Renal cortical epithelial cell (primary cell): Measurements from ENCODE around the gene ARID5B. TPM values are rescaled to one million over a fixed set of nuclear protein-coding genes. Genes with fewer than 3 reads are reported as not detected.
"Not testable (repeated sequence)": the region's sequence is repeated elsewhere in the genome, so short reads cannot be mapped to it uniquely, and the experiment has no call there.

Experiments used
- DNase-seq: peaks from one replicate; pipeline ENCODE4 v3.0.0-alpha.2; 2011; ENCODE audit warnings: low read depth
- total RNA-seq: library from RNA; depleted of rRNA; stranded (reverse); fragments of >200 nt; gene quantifications from 2 replicates; pipeline ENCODE4 v1.2.3, GENCODE V29; 2014

Gene ARID5B, protein sequence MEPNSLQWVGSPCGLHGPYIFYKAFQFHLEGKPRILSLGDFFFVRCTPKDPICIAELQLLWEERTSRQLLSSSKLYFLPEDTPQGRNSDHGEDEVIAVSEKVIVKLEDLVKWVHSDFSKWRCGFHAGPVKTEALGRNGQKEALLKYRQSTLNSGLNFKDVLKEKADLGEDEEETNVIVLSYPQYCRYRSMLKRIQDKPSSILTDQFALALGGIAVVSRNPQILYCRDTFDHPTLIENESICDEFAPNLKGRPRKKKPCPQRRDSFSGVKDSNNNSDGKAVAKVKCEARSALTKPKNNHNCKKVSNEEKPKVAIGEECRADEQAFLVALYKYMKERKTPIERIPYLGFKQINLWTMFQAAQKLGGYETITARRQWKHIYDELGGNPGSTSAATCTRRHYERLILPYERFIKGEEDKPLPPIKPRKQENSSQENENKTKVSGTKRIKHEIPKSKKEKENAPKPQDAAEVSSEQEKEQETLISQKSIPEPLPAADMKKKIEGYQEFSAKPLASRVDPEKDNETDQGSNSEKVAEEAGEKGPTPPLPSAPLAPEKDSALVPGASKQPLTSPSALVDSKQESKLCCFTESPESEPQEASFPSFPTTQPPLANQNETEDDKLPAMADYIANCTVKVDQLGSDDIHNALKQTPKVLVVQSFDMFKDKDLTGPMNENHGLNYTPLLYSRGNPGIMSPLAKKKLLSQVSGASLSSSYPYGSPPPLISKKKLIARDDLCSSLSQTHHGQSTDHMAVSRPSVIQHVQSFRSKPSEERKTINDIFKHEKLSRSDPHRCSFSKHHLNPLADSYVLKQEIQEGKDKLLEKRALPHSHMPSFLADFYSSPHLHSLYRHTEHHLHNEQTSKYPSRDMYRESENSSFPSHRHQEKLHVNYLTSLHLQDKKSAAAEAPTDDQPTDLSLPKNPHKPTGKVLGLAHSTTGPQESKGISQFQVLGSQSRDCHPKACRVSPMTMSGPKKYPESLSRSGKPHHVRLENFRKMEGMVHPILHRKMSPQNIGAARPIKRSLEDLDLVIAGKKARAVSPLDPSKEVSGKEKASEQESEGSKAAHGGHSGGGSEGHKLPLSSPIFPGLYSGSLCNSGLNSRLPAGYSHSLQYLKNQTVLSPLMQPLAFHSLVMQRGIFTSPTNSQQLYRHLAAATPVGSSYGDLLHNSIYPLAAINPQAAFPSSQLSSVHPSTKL
- total RNA-seq = 12.2 and 53.9 TPM in 2 replicates

DNA sequence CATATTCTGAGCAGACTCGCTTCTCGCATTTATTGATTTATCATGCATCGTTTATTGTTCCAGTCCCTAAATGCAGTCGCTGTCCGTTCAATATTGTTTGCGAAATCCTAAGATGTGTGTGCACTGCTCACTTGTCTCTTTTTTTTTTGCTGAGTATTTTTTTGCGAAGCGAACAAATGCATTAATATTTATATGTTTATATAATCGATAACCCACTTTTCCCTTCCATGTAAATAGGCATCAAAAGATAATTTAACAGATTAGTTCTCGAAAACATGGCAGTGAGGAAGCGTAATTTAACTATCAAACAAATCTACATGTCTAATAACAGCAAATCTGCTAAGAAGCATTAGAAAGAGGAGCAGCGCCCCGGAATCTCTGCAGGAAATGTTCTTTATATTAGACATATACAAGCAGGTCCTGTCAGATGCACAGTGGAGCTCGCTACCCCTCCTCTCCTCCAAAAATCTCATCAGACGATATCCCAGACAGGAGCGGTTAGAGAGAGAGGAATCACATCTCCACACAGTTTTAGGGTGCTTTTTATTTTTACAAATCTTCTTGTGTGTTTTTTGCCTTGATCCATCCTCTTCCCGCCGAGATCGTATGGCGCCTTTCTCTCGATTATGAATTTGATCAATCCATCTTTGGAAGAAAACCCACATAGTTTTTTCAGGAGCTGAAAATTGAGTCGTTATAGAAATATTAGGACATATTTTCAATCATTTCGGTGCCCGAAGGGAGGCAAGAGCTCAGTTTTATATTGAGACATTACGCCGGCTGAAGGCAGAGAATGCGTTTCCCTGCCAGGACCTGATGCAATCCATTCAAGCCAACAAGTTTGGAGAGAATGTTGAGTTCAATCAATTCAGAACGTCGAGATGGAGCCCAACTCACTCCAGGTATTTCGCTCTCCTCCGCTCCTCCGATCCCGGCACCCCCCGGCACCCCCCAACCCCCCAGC is at the start of gene ARID5B:
TSS of gene ARID5B (plus strand) at position 871 of the 964 bp plus-strand sequence. CDS start at position 882, 11 bp downstream.
- peak; percentile 54 for DNase-seq

DNA sequence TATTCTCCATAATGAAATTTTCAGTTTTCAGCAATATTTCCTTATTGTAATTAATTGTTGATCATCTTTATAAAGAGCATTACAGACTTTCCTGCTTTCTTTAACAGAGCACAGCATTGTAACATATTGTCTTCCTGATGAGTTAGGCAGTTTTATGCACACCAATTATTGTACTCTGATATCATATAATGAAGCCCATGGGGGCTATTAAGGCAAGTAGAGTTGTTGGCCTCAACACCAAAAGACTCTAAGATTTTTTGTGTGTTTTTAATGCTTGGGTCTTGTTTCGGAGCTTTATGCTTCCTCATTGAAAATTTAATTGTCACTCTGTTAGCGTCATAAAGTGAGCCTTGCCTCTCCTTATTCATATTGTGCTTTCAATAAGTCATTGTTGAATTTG is 49.2 kb upstream of the ARID5B start:
- no peak for DNase-seq

DNA sequence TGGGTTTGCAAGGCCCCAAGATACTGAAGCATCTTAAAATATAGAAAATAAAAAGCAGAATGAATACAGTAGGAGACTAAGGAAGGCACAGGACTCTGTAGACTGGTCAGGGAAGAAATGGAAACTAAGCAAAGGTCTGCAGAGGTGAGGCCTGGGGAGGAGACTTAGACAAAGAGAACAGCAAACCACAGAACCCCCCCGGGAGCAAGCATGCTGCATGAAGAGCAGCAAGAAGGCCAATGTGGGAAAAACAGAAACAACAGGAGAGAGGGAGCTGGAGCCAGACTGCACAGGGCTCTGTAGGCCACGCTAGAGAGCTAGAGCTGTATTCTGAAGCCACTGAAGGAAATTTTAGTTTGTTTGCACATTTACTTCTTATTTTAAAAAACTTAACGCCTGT is 45.7 kb upstream of the ARID5B start:
- DNase-seq = no peak

DNA sequence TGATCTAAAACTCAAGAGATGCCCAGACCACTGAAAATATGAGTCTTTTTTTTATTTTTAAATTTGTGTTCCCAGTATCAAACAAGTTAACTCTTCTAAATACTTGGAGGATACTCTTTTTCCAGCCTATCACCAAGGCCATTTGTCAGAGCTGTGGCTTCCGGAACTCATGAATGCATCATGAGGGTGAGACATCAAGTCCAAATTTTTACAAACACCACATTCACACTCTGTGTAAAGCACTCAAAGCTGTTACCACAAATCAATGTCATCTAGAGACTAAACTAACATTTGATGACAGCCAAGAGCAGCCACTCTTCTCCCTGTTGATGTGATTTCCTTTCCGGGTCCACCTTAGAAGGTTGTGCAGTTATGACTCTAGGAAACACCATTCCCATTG is 43.8 kb upstream of the ARID5B start:
- no peak for DNase-seq

DNA sequence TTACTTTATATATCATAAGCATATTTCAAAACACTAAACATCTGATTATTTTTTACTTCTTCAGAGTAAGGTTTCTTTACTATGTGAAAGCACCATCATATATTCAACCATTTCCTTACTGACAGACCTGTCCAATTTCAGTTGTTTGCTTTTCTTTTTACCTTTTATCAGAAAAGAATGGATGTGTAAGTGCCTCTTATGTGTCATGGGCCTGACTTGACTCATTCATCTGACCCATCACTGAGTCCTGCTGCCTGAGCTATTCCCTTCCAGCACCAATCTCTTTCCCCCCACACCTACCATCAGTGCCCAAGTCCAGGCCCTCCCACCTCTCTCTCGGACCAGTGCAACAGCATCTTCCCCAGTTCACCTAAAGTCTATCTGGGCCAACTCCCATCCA is 41.7 kb upstream of the ARID5B start:
- DNase-seq = no peak

DNA sequence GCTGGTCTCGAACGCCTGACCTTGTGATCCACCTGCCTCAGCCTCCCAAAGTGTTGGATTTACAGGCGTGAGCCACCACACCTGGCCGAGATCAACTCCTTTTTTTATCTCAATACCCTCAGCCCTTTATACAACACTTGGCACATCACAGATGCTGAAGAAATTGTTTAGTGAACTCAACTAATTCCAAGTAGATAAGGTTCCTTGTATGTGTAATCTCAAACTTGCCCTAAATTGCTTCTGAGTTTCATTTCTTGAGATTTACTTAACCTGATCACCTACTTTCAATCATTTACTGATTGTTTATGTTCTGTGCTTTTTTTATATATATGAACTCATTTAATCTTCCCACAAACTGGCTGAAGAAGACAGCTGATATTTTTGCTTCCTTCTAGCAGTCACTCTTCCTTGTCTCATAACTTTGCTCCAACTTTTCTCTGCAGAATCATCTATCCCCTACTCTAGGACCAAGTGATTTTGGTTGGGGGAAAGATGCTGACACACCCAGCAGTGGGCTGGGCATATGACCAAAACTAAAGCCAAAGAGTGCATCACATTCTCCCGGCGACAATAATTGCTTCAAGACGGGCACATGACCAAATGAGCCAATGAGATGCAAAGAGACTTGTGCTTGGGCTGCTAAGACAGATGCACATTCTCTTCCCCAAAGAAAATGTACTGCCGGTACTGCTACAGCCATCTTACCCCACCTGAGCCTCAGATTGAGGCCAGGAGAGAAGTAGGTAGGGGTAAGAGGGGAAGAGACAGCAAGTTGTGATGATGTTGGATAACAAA is 40.3 kb upstream of the ARID5B start:
- no peak for DNase-seq

DNA sequence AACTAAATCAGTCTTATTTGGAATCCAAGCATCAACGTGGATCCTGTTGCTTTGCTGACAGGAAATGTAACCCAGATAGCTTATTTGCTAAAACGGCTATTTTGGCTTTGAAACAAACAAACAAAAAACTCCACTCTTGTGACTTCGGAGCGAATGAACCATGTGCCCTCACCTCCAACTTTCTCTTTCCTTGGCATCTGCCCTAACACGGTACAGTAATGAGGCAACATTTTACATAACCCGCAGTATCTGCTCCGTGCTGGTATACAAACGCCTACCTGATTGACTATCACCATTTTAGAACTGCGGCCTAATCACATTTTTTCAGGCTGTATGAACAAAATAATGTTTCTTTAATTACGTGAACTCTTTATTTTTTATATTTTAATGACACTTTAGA is 37.5 kb upstream of the ARID5B start:
- DNase-seq = no peak

DNA sequence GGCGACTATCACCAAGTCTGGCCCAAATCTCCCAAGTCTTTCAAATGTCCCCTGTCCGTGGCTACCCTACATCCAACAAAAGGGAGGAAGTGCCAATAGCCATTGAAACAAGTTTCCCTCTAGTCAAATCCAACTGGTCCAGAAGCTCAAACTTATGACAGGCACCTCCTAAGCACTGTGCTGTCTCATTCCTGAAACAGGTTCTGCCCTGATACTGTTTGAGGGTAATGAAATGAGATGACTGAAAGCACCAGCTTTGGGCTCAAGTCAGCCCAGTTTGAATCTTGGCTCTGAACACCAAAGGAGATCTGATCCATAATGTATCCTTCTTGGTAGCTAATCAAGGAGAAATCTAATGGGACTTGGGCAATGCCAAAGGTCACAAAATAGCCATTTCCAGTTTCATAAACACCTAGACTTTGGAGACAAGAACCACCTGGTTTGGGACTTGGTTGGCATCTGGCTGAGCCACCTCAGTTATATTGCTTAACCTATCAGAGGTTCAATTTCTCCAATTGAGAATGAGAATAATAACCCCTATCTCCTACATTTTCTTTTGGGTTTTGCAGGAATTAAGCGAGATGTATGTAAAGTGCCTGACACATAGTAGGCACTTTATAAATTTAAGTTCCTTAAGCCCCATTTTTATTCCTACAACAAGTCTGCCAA is 34.7 kb upstream of the ARID5B start:
- no peak for DNase-seq

DNA sequence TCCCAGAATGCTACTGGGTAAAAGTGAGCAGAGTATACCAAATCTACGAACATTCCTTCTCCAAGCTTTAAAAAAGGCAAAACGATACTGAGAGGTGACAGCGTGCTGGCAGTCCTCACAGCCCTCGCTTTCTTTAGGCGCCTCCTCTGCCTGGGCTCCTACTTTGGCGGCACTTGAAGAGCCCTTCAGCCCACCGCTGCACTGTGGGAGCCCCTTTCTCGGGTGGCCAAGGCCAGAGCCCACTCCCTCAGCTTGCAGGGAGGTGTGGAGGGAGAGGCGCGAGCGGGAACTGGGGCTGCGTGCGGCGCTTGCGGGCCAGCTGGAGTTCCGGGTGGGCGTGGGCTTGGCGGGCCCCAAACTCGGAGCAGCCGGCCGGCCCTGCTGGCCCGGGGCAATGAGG is 34.1 kb upstream of the ARID5B start:
- not testable (repeated sequence) for DNase-seq

DNA sequence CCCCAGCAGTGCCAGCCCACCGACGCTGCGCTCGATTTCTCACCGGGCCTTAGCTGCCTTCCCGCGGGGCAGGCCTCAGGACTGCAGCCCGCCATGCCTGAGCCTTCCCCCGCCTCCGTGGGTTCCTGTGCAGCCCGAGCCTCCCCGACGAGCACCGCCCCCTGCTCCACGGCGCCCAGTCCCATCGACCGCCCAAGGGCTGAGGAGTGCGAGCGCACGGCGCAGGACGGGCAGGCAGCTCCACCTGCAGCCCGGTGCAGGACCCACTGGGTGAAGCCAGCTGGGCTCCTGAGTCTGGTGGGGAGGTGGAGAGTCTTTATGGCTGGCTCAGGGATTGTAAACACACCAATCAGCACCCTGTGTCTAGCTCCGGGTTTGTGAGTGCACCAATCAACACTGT is 33.7 kb upstream of the ARID5B start:
- not testable (repeated sequence) for DNase-seq

DNA sequence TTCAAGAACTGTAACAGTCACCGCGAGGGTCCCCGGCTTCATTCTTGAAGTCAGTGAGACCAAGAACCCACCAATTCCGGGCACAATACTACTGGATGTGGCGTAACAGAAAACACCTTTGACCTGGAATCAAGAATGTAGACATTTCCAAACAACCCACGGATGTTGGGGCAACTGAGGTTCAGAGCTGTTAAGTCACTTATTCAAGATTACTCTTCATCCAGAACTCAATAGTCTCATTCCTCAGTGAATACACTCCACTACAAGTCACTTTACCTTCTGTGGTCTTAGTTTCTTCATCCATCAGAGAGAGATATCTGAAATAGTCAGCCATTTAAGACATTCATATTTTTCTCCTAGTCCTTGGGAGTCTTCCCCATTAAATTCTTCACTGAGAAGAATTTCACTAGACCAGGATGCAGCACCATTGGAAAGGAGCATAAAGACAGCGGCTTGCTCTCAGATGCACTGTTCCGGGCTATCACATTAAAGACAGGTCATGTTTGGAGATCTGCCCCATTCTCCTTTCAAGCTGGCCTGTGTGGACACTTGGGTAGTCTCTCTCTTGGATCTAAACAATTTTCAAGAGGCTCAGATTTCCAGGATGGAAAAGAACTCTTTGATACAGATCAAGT is 32.3 kb upstream of the ARID5B start:
- peak; percentile 74 for DNase-seq

DNA sequence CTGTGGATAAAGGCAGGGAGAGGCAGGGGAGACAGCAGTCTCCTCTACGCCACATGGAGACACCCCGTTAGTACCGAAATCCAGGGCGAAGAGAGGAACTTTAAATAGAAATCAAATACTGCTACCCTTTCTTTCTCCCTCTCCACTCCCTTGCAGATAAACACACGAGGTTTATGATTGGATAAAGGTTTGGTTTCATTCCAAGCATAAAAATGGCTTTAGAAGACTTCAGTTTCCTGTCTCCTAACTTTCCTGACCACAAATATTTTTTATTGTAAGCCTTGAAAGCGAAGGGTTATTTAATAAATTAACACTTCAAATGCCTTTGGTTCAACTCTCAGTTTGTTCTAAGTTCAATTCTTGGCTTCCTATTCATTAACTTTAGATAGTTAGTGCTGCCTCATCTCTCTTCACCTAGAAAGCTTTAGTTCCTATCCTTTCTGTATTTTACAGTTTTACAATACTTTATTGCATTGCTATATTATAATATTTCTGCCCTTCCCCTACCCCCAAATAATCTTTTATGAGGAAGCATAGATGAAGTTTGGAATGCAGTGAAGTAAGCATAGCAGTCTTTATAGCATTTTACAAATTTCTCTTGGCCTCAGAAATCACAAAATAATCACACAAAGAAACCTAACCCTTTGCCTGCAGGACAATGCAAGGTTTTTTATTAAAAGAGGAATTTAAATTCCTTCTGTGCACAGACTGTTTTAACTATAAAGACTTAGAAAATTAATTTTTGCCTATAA is 31.5 kb upstream of the ARID5B start:
- DNase-seq = peak; percentile 62

DNA sequence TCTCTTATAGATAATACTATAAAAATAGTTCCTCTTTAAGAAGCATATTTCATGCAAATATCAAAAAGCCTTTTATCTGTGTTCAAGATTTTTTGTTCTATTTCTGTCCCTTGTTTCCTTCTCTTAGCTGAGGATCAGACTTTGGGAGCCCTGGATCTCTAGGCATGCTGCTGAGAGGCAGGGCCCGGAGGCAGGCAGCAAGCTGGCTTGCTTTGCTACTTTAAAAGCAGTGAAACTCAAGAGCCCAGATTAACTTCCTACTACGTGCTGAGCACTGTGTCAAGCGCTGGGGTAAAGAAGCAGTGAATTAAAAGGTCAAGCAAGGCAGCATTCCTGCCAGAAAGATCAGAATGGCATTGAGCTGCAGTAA is 31.0 kb upstream of the ARID5B start:
- no peak for DNase-seq

DNA sequence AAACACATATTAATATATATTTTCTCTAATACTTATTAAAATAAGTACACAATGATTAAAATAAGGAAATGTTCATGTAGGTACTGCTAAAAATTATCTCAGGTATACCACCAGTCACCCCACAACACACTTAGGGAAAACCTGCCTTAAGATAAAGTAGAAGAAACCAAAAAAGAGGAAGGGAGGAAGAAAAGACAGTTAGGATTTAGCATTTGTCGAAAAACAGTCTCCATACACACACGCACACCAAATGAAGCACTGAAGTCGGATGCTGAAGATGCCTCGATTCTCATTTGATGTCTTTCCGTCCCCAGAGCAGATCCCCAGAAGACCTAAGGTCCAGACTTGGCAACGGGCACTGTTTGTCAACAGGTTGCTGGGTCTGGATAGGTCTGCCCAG is 30.0 kb upstream of the ARID5B start:
- no peak for DNase-seq

DNA sequence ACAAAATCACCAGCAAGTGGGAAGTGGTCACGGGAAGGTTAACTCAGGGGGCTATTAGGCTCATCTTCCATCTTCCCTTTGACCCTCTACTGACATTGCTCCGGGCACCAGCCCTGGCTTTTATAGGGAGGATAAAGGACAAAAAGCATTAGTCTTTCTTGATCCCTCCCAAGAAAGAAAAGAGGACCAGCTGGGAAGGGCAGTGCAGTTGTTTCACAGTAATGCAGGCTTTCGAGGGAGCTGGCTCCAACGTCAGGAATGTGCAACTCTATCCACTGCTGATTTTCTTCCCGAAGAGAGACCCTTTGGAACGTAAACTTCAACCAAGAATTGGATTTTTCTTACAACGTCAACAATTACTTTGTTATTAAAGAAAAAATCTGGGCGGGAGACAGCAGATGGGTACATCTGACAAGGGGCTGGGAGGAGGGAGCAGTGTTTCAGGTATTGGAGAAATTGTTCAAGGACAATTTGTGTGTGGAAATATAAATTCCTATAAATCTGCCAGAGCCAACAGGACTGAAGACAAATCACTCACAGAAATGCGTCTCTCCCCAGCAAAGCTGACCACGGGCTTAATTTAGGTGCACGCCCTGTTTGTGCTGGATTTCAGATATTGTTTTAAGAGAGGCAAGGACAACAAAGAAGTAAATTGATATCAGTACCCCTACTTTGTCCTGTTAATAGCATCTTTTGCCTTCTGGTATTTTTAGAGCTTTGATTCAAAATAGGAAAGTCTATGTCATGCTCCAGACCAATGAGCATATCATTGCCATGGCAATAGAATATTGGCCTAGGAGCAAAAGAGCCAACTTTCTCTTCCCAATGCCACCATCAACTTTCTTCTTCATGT is 23.4 kb upstream of the ARID5B start:
- no peak for DNase-seq

DNA sequence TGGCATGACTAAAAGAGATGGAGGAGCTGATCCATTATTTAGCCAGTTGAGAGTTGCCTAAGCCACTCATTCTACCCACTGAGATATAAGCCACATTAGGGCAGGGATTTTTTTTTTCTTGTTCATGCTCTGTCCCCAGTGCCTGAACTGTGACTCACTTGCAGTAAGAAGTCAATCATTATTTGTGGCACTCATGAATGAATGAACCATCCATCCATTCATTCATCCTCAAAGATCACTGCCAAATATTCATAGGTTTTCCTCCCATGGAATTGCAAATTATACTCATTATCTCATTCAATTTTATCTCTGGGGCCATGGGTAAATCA is 22.8 kb upstream of the ARID5B start:
- DNase-seq = peak; percentile 34

DNA sequence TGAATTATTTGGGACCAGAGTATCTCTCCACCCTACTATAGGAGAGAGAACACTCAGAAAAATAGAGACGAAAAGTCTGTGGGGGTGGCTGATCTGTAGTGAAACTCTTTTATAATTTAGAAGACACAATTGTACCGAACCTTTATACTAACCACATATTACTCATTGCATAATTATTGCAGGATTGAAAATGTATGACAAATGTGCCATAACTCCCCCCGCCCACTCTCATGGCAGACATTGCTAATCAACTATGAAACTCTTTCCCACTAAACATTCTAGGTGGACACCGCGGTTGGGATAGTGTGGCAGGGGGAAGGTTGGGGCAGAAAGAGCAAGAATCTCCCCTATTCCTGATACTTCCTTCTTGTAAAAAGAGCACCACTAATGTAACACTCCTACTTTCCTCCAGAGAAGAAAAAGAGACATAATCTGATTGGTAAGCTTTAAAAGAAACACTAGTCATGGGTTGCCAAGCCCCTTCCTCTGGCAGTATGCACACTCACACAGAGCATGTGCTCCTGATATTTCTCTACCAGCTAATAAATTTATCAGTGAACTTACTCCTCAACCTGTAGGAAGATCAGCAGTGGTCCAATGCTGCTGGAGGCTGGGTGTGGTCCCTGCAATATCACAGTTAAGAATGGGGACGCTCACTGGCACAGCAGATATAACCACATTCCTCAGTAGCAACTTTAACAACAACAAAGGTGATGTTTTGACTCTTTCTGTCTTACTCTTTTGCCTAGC is 18.7 kb upstream of the ARID5B start:
- DNase-seq = no peak
